ENCODE data around the gene IKZF3.

DNA sequence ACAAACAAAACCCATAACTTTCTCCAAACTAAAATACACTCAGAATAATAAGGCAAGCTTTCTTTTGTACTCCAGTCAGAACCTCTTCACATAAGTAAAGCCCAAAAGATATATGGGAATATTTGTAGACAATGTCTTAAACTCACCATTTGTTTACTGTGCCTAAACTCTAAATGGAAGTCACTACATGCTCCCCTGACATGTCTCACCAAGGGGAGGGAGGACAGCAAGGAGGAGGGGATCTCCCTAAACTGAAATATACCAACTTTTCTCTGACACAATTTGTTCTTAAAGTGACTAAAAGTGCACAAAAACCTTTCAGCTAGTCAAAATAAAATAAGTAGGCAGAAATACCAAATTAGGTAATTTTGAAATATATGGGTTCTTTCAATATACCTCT, 87.9 kb downstream of the IKZF3 start:
- TF ChIP-seq, protein P1, sequence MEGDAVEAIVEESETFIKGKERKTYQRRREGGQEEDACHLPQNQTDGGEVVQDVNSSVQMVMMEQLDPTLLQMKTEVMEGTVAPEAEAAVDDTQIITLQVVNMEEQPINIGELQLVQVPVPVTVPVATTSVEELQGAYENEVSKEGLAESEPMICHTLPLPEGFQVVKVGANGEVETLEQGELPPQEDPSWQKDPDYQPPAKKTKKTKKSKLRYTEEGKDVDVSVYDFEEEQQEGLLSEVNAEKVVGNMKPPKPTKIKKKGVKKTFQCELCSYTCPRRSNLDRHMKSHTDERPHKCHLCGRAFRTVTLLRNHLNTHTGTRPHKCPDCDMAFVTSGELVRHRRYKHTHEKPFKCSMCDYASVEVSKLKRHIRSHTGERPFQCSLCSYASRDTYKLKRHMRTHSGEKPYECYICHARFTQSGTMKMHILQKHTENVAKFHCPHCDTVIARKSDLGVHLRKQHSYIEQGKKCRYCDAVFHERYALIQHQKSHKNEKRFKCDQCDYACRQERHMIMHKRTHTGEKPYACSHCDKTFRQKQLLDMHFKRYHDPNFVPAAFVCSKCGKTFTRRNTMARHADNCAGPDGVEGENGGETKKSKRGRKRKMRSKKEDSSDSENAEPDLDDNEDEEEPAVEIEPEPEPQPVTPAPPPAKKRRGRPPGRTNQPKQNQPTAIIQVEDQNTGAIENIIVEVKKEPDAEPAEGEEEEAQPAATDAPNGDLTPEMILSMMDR (IDR thresholded peaks at IDR 0.05), result no peak
- TF ChIP-seq POLR2AphosphoS5 (IDR thresholded peaks at IDR 0.05) (no peak), POLR2A (IDR thresholded peaks at IDR 0.05) (no peak)

All from stomach (tissue), 4 donors.